IPS-18a (cell line): ENCODE data around the gene KPNA1.
"Not testable (repeated sequence)": the region's sequence is repeated elsewhere in the genome, so short reads cannot be mapped to it uniquely, and the experiment has no call there.

Experiments
- H3K27ac ChIP-seq: one replicate; pipeline ENCODE4 v1.5.1; 2013; ENCODE audit warnings: low read length
- H3K27me3 ChIP-seq: one replicate; pipeline ENCODE4 v1.6.1; 2013; ENCODE audit warnings: mild to moderate bottlenecking, low read length; ENCODE audit not compliant: control insufficient read depth, insufficient read depth
- H3K36me3 ChIP-seq: one replicate; pipeline ENCODE4 v1.6.1; 2013; ENCODE audit warnings: low read depth, low read length; ENCODE audit not compliant: control insufficient read depth
- H3K4me1 ChIP-seq: one replicate; pipeline ENCODE4 v1.6.1; 2013; ENCODE audit warnings: low read depth, low read length; ENCODE audit not compliant: control insufficient read depth
- H3K4me3 ChIP-seq: one replicate; pipeline ENCODE4 v1.5.1; 2013; ENCODE audit warnings: low read length
- H3K9ac ChIP-seq: one replicate; pipeline ENCODE4 v1.6.1; 2013; ENCODE audit warnings: mild to moderate bottlenecking, low read length, moderate library complexity
- H3K9me3 ChIP-seq: one replicate; pipeline ENCODE4 v1.6.1; 2013; ENCODE audit warnings: low read depth, low read length; ENCODE audit not compliant: control insufficient read depth

KPNA1 gene

GRCh38 chr3:122468896-122469533, 45.7 kb downstream of the KPNA1 start:
- H3K9ac ChIP-seq, result peak overlapping the region; percentile 29
- H3K4me3 ChIP-seq, result peak overlapping the region; percentile 43
- peak overlapping the region; percentile 19 for H3K27ac ChIP-seq
- H3K9me3 ChIP-seq, result no peaks in the 10 kb centered on the region
- peaks cover 33% of the 10 kb centered on the region for H3K4me1 ChIP-seq
- H3K27me3 ChIP-seq, result peaks cover 24% of the 10 kb centered on the region
- H3K36me3 ChIP-seq, result peaks cover 12% of the 10 kb centered on the region

DNA sequence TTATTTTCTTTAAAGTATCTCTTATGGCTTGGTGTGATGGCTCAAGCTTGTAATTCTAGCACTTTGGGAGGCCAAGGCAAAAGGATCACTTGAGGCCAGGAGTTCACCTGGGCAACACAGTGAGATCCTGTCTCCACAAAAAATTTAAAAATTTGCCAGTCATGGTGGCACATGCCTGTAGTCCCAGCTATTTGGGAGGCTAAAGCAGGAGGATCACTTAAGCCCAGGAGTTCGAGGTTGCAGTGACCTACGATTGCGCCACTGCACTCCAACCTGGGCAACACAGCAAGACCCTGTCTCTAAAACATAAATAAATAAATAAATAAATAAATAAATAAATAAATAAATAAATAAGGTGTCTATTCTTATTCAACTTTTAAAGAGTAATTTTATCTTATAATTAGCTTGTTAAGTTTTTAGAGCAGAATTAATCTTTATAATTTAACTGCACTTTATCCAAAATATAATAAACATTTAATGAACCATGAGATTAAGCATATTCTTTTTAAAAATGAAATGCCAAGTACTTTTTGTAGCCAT, 48.0 kb downstream of the KPNA1 start:
- H3K36me3 ChIP-seq, result peaks cover 27% of the 10 kb centered on the region
- peaks cover 33% of the 10 kb centered on the region for H3K4me1 ChIP-seq
- H3K4me3 ChIP-seq, result no peak overlapping the region
- no peak overlapping the region for H3K9ac ChIP-seq
- H3K27me3 ChIP-seq, result peaks cover 24% of the 10 kb centered on the region
- no peak overlapping the region for H3K27ac ChIP-seq
- H3K9me3 ChIP-seq, result no peaks in the 10 kb centered on the region

- Histone ChIP-seq H3K27ac (no peak overlapping the region), H3K9ac (no peak overlapping the region), H3K27me3 (peaks cover 15% of the 10 kb centered on the region), H3K36me3 (peaks cover 35% of the 10 kb centered on the region), H3K4me3 (no peak overlapping the region), H3K4me1 (peaks cover 19% of the 10 kb centered on the region), H3K9me3 (no peaks in the 10 kb centered on the region)
These were observed 50.1 kb downstream of the KPNA1 start for GRCh38 chr3:122464659-122465058.

DNA sequence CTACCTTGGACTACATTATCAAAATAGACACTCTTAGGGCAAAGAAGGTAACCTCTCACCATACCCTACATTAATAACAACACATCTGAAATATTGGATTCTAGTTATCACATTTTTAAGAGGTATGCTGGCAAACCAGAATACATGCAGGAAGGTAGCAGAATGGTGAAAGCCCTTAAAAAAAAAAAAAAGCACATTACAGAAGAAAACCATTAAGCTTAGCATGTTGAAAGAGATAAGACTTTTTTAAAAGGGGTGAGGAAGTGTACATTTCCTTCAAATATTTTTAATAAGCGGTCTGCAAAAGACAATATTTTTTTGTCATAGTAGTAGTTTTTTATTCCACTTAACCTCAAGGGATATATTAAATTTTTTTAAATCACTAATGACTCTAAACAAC, 52.3 kb downstream of the KPNA1 start:
- H3K4me3 ChIP-seq, result no peak overlapping the region
- no peaks in the 10 kb centered on the region for H3K9me3 ChIP-seq
- H3K4me1 ChIP-seq, result no peaks in the 10 kb centered on the region
- H3K9ac ChIP-seq, result no peak overlapping the region
- H3K27me3 ChIP-seq, result no peaks in the 10 kb centered on the region
- peaks cover 43% of the 10 kb centered on the region for H3K36me3 ChIP-seq
- H3K27ac ChIP-seq, result no peak overlapping the region

DNA sequence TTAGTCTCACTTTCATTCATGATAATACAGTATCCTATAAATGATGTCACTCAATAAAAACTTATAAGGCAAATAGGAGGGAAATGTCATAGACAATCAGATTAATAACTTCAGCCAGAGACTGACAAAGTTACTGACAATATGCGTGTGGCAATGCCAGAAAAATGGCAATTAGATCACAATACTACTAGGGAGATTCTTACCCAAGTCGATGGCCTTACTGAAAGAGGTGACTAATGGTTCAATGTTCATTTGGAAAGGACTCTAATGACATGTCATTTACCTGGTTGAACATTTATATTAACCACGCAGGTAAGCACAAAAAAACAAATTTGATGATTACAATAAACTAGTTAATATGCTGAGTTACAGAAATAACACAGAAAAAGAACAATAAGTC, 52.9 kb downstream of the KPNA1 start:
- Histone ChIP-seq H3K27ac (no peak overlapping the region), H3K36me3 (peaks cover 49% of the 10 kb centered on the region), H3K9me3 (no peaks in the 10 kb centered on the region), H3K27me3 (no peaks in the 10 kb centered on the region), H3K4me3 (no peak overlapping the region), H3K9ac (no peak overlapping the region), H3K4me1 (no peaks in the 10 kb centered on the region)

DNA sequence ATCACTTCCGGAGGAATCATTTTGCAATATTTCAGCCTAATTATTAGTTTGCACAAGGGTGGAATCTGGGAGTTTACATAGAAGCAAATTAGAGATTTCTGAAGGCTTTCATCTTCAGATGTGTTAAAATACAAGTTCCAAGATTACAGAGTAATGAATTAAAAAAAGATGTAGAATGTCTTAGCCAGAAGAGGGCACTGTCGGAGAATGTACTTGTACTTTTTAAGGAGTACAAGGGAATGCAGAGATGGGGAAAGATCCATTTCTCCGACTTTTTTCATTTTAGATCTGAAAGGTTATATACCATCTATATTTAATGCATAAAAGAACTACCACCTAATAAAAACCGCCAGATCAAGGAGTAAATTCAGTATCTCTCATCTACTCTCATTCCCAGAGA, 55.7 kb downstream of the KPNA1 start:
- Histone ChIP-seq H3K4me1 (no peaks in the 10 kb centered on the region), H3K36me3 (peaks cover 44% of the 10 kb centered on the region)

GRCh38 chr3:122457706-122458105, 57.0 kb downstream of the KPNA1 start:
- Histone ChIP-seq H3K4me3 (no peak overlapping the region), H3K27me3 (no peaks in the 10 kb centered on the region), H3K27ac (no peak overlapping the region), H3K36me3 (peaks cover 49% of the 10 kb centered on the region), H3K9ac (no peak overlapping the region), H3K9me3 (no peaks in the 10 kb centered on the region), H3K4me1 (no peaks in the 10 kb centered on the region)

More for the DNA sequence above, 55.7 kb downstream of the KPNA1 start:
- Histone ChIP-seq H3K4me3 (no peak overlapping the region), H3K27ac (no peak overlapping the region), H3K9me3 (no peaks in the 10 kb centered on the region), H3K27me3 (no peaks in the 10 kb centered on the region), H3K9ac (no peak overlapping the region)

DNA sequence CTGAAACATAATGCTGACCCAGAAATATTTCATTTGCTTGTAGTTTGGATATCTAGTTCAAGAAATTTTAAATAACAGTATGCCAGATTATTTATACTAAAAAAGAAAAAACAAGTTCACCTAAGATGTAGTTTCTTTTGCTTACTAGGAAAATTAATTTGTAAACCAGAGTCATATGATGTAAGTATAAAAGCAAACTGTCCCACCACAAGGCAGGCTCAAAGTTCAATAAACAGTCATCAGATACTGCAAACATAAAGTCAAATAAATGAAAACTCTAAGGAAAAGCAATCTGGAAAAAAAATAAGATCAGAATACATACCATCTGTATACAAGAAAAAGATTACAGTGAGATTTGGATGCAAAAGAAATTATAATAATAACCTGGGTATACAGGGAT, 58.7 kb downstream of the KPNA1 start:
- Histone ChIP-seq H3K9ac (no peak overlapping the region), H3K4me3 (no peak overlapping the region), H3K9me3 (no peaks in the 10 kb centered on the region), H3K27ac (no peak overlapping the region), H3K27me3 (no peaks in the 10 kb centered on the region), H3K4me1 (no peaks in the 10 kb centered on the region), H3K36me3 (peaks cover 45% of the 10 kb centered on the region)

DNA sequence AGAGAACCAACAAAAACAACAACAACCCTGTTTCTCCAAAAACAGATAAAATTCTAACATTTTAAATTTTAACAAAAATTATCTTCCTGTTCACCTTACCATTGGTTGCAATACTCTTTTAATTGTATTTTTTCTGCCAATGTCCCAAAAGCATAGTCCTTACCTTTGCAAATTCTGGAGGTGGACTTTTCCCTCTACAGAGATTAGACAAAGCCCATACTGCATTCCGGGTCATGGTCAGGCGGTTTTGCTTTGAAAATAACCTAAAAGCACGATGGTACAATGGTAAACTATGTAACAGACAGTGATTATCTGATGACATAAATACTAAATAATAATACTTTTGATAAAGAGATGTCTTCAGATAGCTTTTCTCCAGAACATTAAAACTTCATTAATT, 63.4 kb downstream of the KPNA1 start:
- peaks cover 41% of the 10 kb centered on the region for H3K36me3 ChIP-seq
- H3K4me3 ChIP-seq, result no peak overlapping the region
- no peaks in the 10 kb centered on the region for H3K9me3 ChIP-seq
- no peaks in the 10 kb centered on the region for H3K4me1 ChIP-seq
- H3K27me3 ChIP-seq, result no peaks in the 10 kb centered on the region
- H3K27ac ChIP-seq, result no peak overlapping the region
- H3K9ac ChIP-seq, result no peak overlapping the region

GRCh38 chr3:122448218-122448617, 66.5 kb downstream of the KPNA1 start:
- peaks cover 32% of the 10 kb centered on the region for H3K36me3 ChIP-seq
- not testable (repeated sequence) for H3K4me3 ChIP-seq, H3K9ac ChIP-seq, H3K27me3 ChIP-seq, H3K27ac ChIP-seq, H3K4me1 ChIP-seq, H3K9me3 ChIP-seq

DNA sequence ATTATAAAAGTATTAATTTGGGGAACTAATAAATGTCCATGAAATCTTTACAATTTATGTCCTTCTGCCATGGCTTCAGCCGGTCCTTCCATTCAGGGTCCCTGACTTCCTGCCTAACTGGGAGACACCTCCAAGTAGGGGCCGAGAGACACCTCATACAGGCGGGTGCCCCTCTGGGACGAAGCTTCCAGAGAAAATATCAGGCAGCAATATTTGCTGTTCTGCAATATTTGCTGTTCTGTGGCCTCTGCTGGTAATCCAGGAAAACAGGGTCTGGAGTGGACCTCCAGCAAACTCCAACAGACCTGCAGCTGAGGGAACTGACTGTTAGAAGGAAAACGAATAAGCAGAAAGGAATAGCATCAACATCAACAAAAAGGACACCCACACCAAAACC, 70.2 kb downstream of the KPNA1 start:
- not testable (repeated sequence) for H3K9me3 ChIP-seq, H3K9ac ChIP-seq, H3K27ac ChIP-seq, H3K27me3 ChIP-seq, H3K4me3 ChIP-seq
- peaks cover 13% of the 10 kb centered on the region for H3K4me1 ChIP-seq
- peaks cover 30% of the 10 kb centered on the region for H3K36me3 ChIP-seq

DNA sequence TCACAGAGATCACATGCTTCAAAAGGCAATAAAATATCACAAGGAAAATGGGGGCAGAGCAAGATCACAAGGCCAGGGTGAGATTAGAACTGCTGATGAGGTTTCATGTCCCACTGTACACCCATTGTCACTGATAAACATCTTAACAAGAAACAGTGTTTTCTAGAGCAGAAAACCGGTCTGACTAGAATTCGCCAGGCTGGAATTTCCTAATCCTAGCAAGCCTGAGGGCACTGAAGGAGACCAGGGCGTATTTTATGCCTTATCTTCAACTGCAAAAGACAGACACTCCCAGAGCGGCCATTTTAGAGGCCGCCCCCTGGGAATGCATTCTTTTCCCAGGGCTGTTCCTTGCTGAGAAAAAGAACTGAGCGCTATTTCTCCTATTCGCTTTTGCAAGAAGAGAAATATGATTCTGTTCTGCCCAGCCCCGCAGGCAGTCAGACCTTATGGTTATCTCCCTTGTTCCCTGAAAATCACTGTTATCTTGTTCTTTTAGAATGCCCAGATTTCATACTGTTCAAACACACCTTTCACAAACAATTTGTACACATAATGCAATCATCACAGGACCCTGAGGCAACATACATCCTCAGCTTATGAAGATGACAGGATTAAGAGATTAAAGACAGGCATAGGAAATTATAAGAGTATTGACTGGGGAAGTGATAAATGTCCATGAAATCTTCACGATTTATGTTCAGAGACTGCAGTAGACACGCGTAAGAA, 70.8 kb downstream of the KPNA1 start:
- not testable (repeated sequence) for H3K9me3 ChIP-seq, H3K27me3 ChIP-seq, H3K4me3 ChIP-seq, H3K9ac ChIP-seq
- peaks cover 13% of the 10 kb centered on the region for H3K4me1 ChIP-seq
- peak overlapping the region; percentile 66 for H3K27ac ChIP-seq
- peaks cover 30% of the 10 kb centered on the region for H3K36me3 ChIP-seq
